Activated CD8-positive, alpha-beta memory T cell treated with anti-CD3 and anti-CD28 coated beads for 4 hours (primary cell): ENCODE measurements around the gene PRR32.
"Not testable (repeated sequence)": the region's sequence is repeated elsewhere in the genome, so short reads cannot be mapped to it uniquely, and the experiment has no call there.

Experiments
- DNase-seq, 2 donors: peaks; one replicate each; pipeline ENCODE4 v3.0.0-alpha.2; 2020; ENCODE audit warnings: low read depth in 2 of 2

The PRR32 gene

GRCh38 chrX:126819429-126819828, at the start of gene PRR32:
PRR32 (plus strand) TSS chrX:126819729; CDS start chrX:126819844, 115 bp downstream.
- no peak for DNase-seq

GRCh38 chrX:126770179-126770578, 49.4 kb upstream of the PRR32 start:
- no peak for DNase-seq

- DNase-seq, result no peak
These were observed 34.0 kb upstream of the PRR32 start for GRCh38 chrX:126785539-126785938.

GRCh38 chrX:126799059-126799458, 20.5 kb upstream of the PRR32 start:
- DNase-seq, result no peak

GRCh38 chrX:126806784-126807183, 12.7 kb upstream of the PRR32 start:
- not testable (repeated sequence) for DNase-seq

GRCh38 chrX:126815806-126816205, 3.7 kb upstream of the PRR32 start:
- no peak for DNase-seq

GRCh38 chrX:126820700-126821420, 1.3 kb downstream of the PRR32 start:
- no peak for DNase-seq

- no peak for DNase-seq
These were observed 4.9 kb downstream of the PRR32 start for GRCh38 chrX:126824338-126825007.

- DNase-seq, result no peak
These were observed 6.2 kb downstream of the PRR32 start for GRCh38 chrX:126825566-126826193.

GRCh38 chrX:126836186-126836585, 16.7 kb downstream of the PRR32 start:
- DNase-seq, result no peak

GRCh38 chrX:126847143-126847542, 27.6 kb downstream of the PRR32 start:
- no peak for DNase-seq

GRCh38 chrX:126855839-126856524, 36.5 kb downstream of the PRR32 start:
- no peak for DNase-seq
